DOHH2 (cell line): Measurements from ENCODE around the gene ELAVL3.

Experiments used
- H3F3A ChIP-seq: fragments of 200-600 bp; sonication (generic), shearing (Covaris generic); 2 replicates; pipeline ENCODE4 v1.6.0; 2016; ENCODE audit warnings: antibody characterized with exemption, mild to moderate bottlenecking; ENCODE audit not compliant: control insufficient read depth, insufficient read depth
- H3K27ac ChIP-seq: fragments of 200-600 bp; sonication (generic); 2 replicates; pipeline ENCODE4 v1.5.1; 2014; ENCODE audit warnings: low read depth, mild to moderate bottlenecking, low read length, moderate library complexity
- H3K27me3 ChIP-seq: fragments of 200-600 bp; sonication (generic); 2 replicates; pipeline ENCODE4 v1.6.1; 2014; ENCODE audit warnings: mild to moderate bottlenecking, low read length, mixed read lengths; ENCODE audit not compliant: control insufficient read depth
- H3K36me3 ChIP-seq: fragments of 200-600 bp; sonication (generic); 2 replicates; pipeline ENCODE4 v1.6.1; 2014; ENCODE audit warnings: mild to moderate bottlenecking, low read length, moderate library complexity, mixed read lengths; ENCODE audit not compliant: control insufficient read depth
- H3K4me1 ChIP-seq: fragments of 200-600 bp; sonication (generic); 2 replicates; pipeline ENCODE4 v1.6.1; 2014; ENCODE audit warnings: mild to moderate bottlenecking, low read length, mixed read lengths; ENCODE audit not compliant: control insufficient read depth
- H3K4me2 ChIP-seq: fragments of 200-600 bp; sonication (generic); 2 replicates; pipeline ENCODE4 v1.6.0; 2014; ENCODE audit warnings: mild to moderate bottlenecking, low read length, moderate library complexity
- H3K4me3 ChIP-seq: fragments of 200-600 bp; sonication (generic); 2 replicates; pipeline ENCODE4 v1.5.1; 2014; ENCODE audit warnings: mild to moderate bottlenecking, low read length, mixed read lengths
- H3K79me2 ChIP-seq: fragments of 200-600 bp; sonication (generic); 2 replicates; pipeline ENCODE4 v1.6.1; 2014; ENCODE audit warnings: mild to moderate bottlenecking, low read length, mixed read lengths; ENCODE audit not compliant: control insufficient read depth
- H3K9me2 ChIP-seq: fragments of 200-600 bp; sonication (generic); replicated peaks from 2 replicates; pipeline ENCODE4 v1.6.1; 2014; ENCODE audit warnings: mild to moderate bottlenecking, low read length, mixed read lengths; ENCODE audit not compliant: control insufficient read depth
- H3K9me3 ChIP-seq: fragments of 200-600 bp; sonication (generic); 2 replicates; pipeline ENCODE4 v1.6.1; 2014; ENCODE audit warnings: antibody characterized with exemption, low read length, mixed read lengths; ENCODE audit not compliant: control insufficient read depth, insufficient read depth
- H4K20me1 ChIP-seq: fragments of 200-600 bp; sonication (generic); 2 replicates; pipeline ENCODE4 v1.6.0; 2014; ENCODE audit warnings: low read depth, mild to moderate bottlenecking, antibody characterized with exemption, low read length, moderate library complexity; ENCODE audit not compliant: control insufficient read depth, insufficient read depth
- CTCF ChIP-seq: fragments of 200-600 bp; sonication (generic); IDR thresholded peaks from one replicate; pipeline ENCODE4 v1.5.1; 2014; ENCODE audit warnings: antibody characterized with exemption, mild to moderate bottlenecking, low read depth, low read length; ENCODE audit not compliant: poor library complexity, severe bottlenecking
- EZH2phosphoT487 ChIP-seq: fragments of 200-600 bp; sonication (generic); IDR thresholded peaks from 2 replicates; pipeline ENCODE4 v1.6.1; 2017; ENCODE audit warnings: borderline replicate concordance, mild to moderate bottlenecking, antibody characterized with exemption, low read length, moderate library complexity, mixed read lengths

Gene ELAVL3

GRCh38 chr19:11446271-11446651 is 34.6 kb downstream of the ELAVL3 start:
- Histone ChIP-seq H3K36me3 (peaks cover 77% of the 10 kb centered on the region), H3F3A (no peaks in the 10 kb centered on the region; the same call in 1 of the 2 replicates), H3K4me1 (no peaks in the 10 kb centered on the region), H3K9me3 (no peaks in the 10 kb centered on the region), H3K4me2 (no peak overlapping the region), H4K20me1 (peaks cover 5% of the 10 kb centered on the region; the same call in 1 of the 2 replicates), H3K27me3 (no peaks in the 10 kb centered on the region), H3K4me3 (no peak overlapping the region), H3K9me2 (no peaks in the 10 kb centered on the region), H3K79me2 (no peaks in the 10 kb centered on the region), H3K27ac (no peak overlapping the region)
- TF ChIP-seq EZH2phosphoT487: no peak

DNA sequence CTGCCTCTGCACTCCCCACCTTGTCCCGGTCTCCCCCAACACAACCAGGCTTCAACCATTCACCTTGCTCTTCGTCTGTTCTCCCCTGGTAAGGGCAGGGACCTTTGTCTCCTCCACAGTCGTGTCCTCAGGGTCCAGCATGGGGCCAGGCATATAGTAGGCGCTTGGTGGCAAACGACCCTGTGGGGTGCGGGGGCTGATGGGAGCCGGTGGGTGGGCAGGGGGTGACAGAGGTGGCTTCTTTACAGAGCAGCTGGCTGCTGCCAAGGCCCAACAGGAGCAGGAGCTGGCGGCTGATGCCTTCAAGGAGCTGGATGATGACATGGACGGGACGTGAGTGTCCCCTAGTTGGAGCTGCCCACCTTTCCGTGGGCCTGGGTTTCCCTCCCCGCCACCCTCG is 35.7 kb downstream of the ELAVL3 start:
- Histone ChIP-seq H3K4me3 (no peak overlapping the region), H3K9me3 (no peaks in the 10 kb centered on the region), H3F3A (no peaks in the 10 kb centered on the region), H3K4me2 (no peak overlapping the region), H3K27ac (no peak overlapping the region), H3K4me1 (no peaks in the 10 kb centered on the region), H3K79me2 (peaks cover 5% of the 10 kb centered on the region; the same call in 1 of the 2 replicates), H4K20me1 (peaks cover 5% of the 10 kb centered on the region; the same call in 1 of the 2 replicates), H3K27me3 (no peaks in the 10 kb centered on the region), H3K36me3 (peaks cover 79% of the 10 kb centered on the region), H3K9me2 (no peaks in the 10 kb centered on the region)
- TF ChIP-seq EZH2phosphoT487: no peak
- no peak for TF ChIP-seq CTCF

- Histone ChIP-seq H3K4me1 (no peaks in the 10 kb centered on the region), H3K27me3 (no peaks in the 10 kb centered on the region), H3K4me3 (no peak overlapping the region), H3K27ac (no peak overlapping the region), H3K4me2 (no peak overlapping the region), H3F3A (no peaks in the 10 kb centered on the region), H4K20me1 (peaks cover 5% of the 10 kb centered on the region; the same call in 1 of the 2 replicates), H3K36me3 (peaks cover 78% of the 10 kb centered on the region), H3K9me3 (no peaks in the 10 kb centered on the region), H3K79me2 (peaks cover 5% of the 10 kb centered on the region; the same call in 1 of the 2 replicates), H3K9me2 (no peaks in the 10 kb centered on the region)
- TF ChIP-seq CTCF (no peak), EZH2phosphoT487 (no peak)
These were observed 36.8 kb downstream of the ELAVL3 start for GRCh38 chr19:11444059-11444458.

GRCh38 chr19:11437955-11438354 is 42.9 kb downstream of the ELAVL3 start:
- Histone ChIP-seq H4K20me1 (peaks cover 5% of the 10 kb centered on the region; the same call in 1 of the 2 replicates), H3K36me3 (peaks cover 57% of the 10 kb centered on the region)

More at GRCh38 chr19:11437955-11438354, 42.9 kb downstream of the ELAVL3 start:
- peaks cover 26% of the 10 kb centered on the region for H3K79me2 ChIP-seq
- no peaks in the 10 kb centered on the region for H3F3A ChIP-seq
- no peaks in the 10 kb centered on the region for H3K9me2 ChIP-seq
- H3K4me3 ChIP-seq: no peak overlapping the region
- peaks cover 20% of the 10 kb centered on the region for H3K4me1 ChIP-seq
- no peak overlapping the region for H3K27ac ChIP-seq
- no peaks in the 10 kb centered on the region for H3K9me3 ChIP-seq
- no peaks in the 10 kb centered on the region for H3K27me3 ChIP-seq
- H3K4me2 ChIP-seq: no peak overlapping the region
- TF ChIP-seq CTCF (no peak), EZH2phosphoT487 (no peak)
